ENCODE measurements around the gene ZNF821.
"Not testable (repeated sequence)": the region's sequence is repeated elsewhere in the genome, so short reads cannot be mapped to it uniquely, and the experiment has no call there.

ZNF821 gene

GRCh38 chr16:71851746-71852145, 32.2 kb downstream of the ZNF821 start:
- peaks cover 8% of the 10 kb centered on the region for H3K36me3 ChIP-seq (ENCODE audit: control insufficient read depth, insufficient read depth, low read length)
- no peak overlapping the region for H3K4me3 ChIP-seq (ENCODE audit: low read length)
- H3K9ac ChIP-seq (ENCODE audit: low read length), result no peak overlapping the region
- H3K4me1 ChIP-seq (ENCODE audit: control insufficient read depth, insufficient read depth, low read length), result peaks cover 5% of the 10 kb centered on the region
- no peaks in the 10 kb centered on the region for H3K27me3 ChIP-seq (ENCODE audit: control insufficient read depth, insufficient read depth, low read length)
- no peaks in the 10 kb centered on the region for H3K9me3 ChIP-seq (ENCODE audit: control insufficient read depth, low read length)

DNA sequence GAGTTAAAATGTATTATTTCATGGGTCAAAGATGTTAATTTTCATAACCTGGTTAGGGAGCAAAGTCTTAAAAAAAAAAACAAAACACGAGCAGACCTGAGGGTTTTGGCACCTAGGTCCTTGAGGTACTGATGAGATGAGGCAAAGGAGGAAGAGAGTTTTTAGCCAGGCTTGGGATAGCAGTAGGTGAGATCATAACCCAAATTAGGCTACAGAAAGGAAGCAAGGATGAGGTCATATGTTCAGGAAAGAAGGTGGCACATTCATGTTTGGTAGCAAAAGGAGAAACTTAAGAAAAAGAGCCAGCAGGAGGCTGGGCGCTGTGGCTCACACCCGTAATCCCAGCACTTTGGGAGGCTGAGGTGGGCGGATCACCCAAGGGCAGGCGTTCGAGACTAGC, 35.4 kb downstream of the ZNF821 start:
- Histone ChIP-seq H3K4me1 (ENCODE audit: control insufficient read depth, insufficient read depth, low read length) (peaks cover 13% of the 10 kb centered on the region), H3K27me3 (ENCODE audit: control insufficient read depth, insufficient read depth, low read length) (no peaks in the 10 kb centered on the region), H3K4me3 (ENCODE audit: low read length) (no peak overlapping the region), H3K9me3 (ENCODE audit: control insufficient read depth, low read length) (no peaks in the 10 kb centered on the region), H3K9ac (ENCODE audit: low read length) (no peak overlapping the region), H3K36me3 (ENCODE audit: control insufficient read depth, insufficient read depth, low read length) (peaks cover 8% of the 10 kb centered on the region)

- Histone ChIP-seq H3K4me3 (ENCODE audit: low read length) (peak overlapping the region; percentile 98), H3K27me3 (ENCODE audit: control insufficient read depth, insufficient read depth, low read length) (no peaks in the 10 kb centered on the region), H3K9me3 (ENCODE audit: control insufficient read depth, low read length) (no peaks in the 10 kb centered on the region), H3K4me1 (ENCODE audit: control insufficient read depth, insufficient read depth, low read length) (peaks cover 13% of the 10 kb centered on the region), H3K36me3 (ENCODE audit: control insufficient read depth, insufficient read depth, low read length) (peaks cover 8% of the 10 kb centered on the region), H3K9ac (ENCODE audit: low read length) (peak overlapping the region; percentile 95)
These were observed 36.9 kb downstream of the ZNF821 start for GRCh38 chr16:71847096-71847495.

DNA sequence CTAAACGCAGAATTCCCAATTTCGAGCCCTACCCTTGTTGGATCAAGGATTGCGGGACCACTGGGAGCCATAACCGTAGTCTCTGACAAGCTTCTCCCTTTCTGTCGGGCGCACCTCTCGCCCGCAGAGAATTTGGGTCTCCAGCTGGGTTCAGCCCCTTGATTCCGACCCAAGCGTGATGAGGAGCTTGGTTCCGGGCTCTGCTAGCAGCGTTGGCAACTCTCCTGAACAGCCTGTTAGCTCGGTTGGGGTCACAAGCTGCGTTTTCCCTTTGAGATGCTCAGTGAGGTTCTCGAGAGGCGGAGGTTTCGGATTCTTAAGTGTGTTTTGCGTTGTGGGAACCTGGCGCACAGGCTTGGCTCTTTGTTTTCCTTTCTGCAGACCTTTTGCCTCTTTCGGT, 37.6 kb downstream of the ZNF821 start:
- H3K9ac ChIP-seq (ENCODE audit: low read length), result peak overlapping the region; percentile 95
- H3K36me3 ChIP-seq (ENCODE audit: control insufficient read depth, insufficient read depth, low read length), result peaks cover 4% of the 10 kb centered on the region
- no peaks in the 10 kb centered on the region for H3K27me3 ChIP-seq (ENCODE audit: control insufficient read depth, insufficient read depth, low read length)
- H3K9me3 ChIP-seq (ENCODE audit: control insufficient read depth, low read length), result no peaks in the 10 kb centered on the region
- peaks cover 13% of the 10 kb centered on the region for H3K4me1 ChIP-seq (ENCODE audit: control insufficient read depth, insufficient read depth, low read length)
- peak overlapping the region; percentile 98 for H3K4me3 ChIP-seq (ENCODE audit: low read length)

DNA sequence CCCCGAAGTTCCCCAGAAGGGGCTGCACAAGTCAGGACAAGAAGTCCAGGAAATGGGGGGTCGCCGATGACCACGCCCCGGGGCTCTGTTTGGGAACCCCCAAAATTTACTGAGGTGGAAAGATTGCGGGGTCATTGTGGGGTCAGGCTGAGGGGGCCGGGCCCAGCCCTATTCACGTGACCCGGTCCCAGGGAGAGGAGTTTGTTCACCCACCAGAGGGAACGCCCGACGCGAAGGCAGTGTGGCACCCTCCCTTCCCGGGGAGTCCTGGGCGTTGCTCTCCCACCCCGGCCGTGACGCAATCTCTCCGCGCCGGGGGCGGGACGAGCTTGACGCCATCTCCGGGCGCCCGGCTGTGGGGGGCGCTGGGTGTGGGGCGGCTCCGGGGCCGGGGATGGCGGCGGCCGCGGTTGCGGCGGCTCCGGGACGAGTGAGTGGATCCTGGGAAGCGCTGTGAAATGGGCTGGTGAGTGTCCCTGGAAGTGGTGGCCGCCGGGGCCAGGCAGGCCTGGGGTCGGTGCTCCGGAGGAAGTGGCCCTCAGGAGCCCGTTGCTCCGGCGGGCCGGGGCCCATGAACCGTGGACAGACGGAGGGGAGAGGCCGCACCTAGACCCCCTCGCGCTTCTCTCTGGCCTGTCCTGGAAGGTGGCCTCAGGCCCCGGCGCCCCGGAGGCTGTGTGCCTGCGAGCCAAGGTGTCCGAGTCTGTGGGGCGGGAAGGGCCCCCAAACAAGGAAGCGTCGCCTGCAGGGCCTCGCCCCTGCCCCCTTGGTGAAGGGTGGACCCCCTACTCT, 38.1 kb downstream of the ZNF821 start, which contains the start of gene ATXN1L:
Gene ATXN1L, plus strand, starts transcription at position 338 of the 792 bp plus-strand sequence. CDS start 3,765 bp downstream, outside the sequence.
- Histone ChIP-seq H3K9ac (ENCODE audit: low read length) (peak within 1 kb of the TSS; percentile 95), H3K36me3 (ENCODE audit: control insufficient read depth, insufficient read depth, low read length) (no peaks in the 10 kb centered on the region), H3K4me3 (ENCODE audit: low read length) (peak within 1 kb of the TSS; percentile 98), H3K4me1 (ENCODE audit: control insufficient read depth, insufficient read depth, low read length) (peaks cover 13% of the 10 kb centered on the region), H3K9me3 (ENCODE audit: control insufficient read depth, low read length) (no peaks in the 10 kb centered on the region), H3K27me3 (ENCODE audit: control insufficient read depth, insufficient read depth, low read length) (no peaks in the 10 kb centered on the region)

DNA sequence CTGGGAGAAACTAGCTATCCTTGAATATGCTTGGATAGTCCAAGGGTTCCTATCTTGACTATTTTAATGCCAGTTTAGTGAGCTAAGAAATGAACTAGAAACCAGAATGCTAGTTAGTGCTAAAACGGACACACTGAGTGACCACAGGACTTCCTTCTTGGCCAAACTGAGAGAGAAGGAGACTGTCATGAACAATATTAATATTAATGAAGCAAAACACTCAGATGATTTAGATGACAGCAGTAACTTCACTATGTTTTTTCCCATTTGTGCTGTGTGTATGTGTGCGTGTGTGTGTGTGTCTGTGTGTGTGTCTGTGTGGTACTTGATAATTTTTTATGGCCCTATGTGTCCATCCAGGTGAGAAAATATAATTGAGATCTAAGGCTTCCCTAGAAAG, 40.4 kb downstream of the ZNF821 start:
- Histone ChIP-seq H3K27me3 (ENCODE audit: control insufficient read depth, insufficient read depth, low read length) (no peaks in the 10 kb centered on the region), H3K36me3 (ENCODE audit: control insufficient read depth, insufficient read depth, low read length) (no peaks in the 10 kb centered on the region), H3K4me1 (ENCODE audit: control insufficient read depth, insufficient read depth, low read length) (peaks cover 13% of the 10 kb centered on the region), H3K9ac (ENCODE audit: low read length) (no peak overlapping the region), H3K4me3 (ENCODE audit: low read length) (no peak overlapping the region), H3K9me3 (ENCODE audit: control insufficient read depth, low read length) (no peaks in the 10 kb centered on the region)

DNA sequence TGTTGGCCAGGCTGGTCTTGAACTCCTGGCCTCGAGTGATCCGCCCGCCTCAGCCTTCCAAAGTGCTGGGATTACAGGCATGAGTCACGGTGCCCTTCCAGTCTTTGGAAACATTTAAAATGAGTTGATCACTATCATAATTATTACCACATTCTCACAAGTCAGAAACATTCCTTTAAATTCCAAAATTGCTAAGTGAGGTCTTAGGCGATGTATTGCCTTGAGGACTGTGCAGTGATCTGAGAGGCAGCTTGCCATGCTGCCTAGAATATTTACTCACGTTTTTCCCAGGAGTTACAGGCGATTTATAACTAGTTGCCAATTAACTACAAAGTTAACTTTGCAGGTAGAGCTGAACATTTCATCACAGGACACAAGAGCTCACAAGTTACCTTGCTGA, 43.9 kb downstream of the ZNF821 start:
- Histone ChIP-seq H3K4me3 (ENCODE audit: low read length) (no peak overlapping the region), H3K4me1 (ENCODE audit: control insufficient read depth, insufficient read depth, low read length) (peaks cover 1% of the 10 kb centered on the region), H3K36me3 (ENCODE audit: control insufficient read depth, insufficient read depth, low read length) (no peaks in the 10 kb centered on the region), H3K27me3 (ENCODE audit: control insufficient read depth, insufficient read depth, low read length) (no peaks in the 10 kb centered on the region), H3K9ac (ENCODE audit: low read length) (no peak overlapping the region), H3K9me3 (ENCODE audit: control insufficient read depth, low read length) (no peaks in the 10 kb centered on the region)

- Histone ChIP-seq H3K4me3 (ENCODE audit: low read length) (no peak overlapping the region), H3K4me1 (ENCODE audit: control insufficient read depth, insufficient read depth, low read length) (no peaks in the 10 kb centered on the region), H3K36me3 (ENCODE audit: control insufficient read depth, insufficient read depth, low read length) (no peaks in the 10 kb centered on the region), H3K27me3 (ENCODE audit: control insufficient read depth, insufficient read depth, low read length) (no peaks in the 10 kb centered on the region), H3K9me3 (ENCODE audit: control insufficient read depth, low read length) (no peaks in the 10 kb centered on the region), H3K9ac (ENCODE audit: low read length) (no peak overlapping the region)
These were observed 46.8 kb downstream of the ZNF821 start for GRCh38 chr16:71837150-71837549.

GRCh38 chr16:71834291-71834690, 49.7 kb downstream of the ZNF821 start:
- H3K4me1 ChIP-seq (ENCODE audit: control insufficient read depth, insufficient read depth, low read length), result no peaks in the 10 kb centered on the region
- no peaks in the 10 kb centered on the region for H3K27me3 ChIP-seq (ENCODE audit: control insufficient read depth, insufficient read depth, low read length)
- H3K4me3 ChIP-seq (ENCODE audit: low read length), result no peak overlapping the region
- H3K9ac ChIP-seq (ENCODE audit: low read length), result no peak overlapping the region
- no peaks in the 10 kb centered on the region for H3K9me3 ChIP-seq (ENCODE audit: control insufficient read depth, low read length)
- H3K36me3 ChIP-seq (ENCODE audit: control insufficient read depth, insufficient read depth, low read length), result no peaks in the 10 kb centered on the region

- H3K4me1 ChIP-seq (ENCODE audit: control insufficient read depth, insufficient read depth, low read length); H3K27me3 ChIP-seq (ENCODE audit: control insufficient read depth, insufficient read depth, low read length); H3K9me3 ChIP-seq (ENCODE audit: control insufficient read depth, low read length); H3K36me3 ChIP-seq (ENCODE audit: control insufficient read depth, insufficient read depth, low read length); H3K4me3 ChIP-seq (ENCODE audit: low read length); H3K9ac ChIP-seq (ENCODE audit: low read length): not testable (repeated sequence)
These were observed 51.9 kb downstream of the ZNF821 start for GRCh38 chr16:71832112-71832511.

DNA sequence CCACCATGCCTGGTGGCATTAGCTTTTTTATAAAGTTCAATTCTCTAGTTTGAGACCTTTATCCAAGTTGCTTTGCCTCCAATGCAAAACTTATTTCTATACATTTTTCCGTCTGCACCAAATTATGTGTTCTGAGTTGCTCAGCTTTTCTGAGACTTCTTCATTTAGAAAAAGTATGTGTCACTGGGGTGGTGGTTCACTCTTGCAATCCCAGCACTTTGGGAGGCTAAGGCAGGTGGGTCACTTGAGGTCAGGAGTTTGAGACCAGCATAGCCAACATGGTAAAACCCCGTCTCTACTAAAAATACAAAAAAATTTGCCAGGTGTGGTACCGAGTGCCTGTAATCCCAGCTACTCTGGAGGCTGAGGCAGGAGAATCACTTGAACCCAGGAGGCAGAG, 52.3 kb downstream of the ZNF821 start:
- not testable (repeated sequence) for H3K9me3 ChIP-seq (ENCODE audit: control insufficient read depth, low read length); H3K36me3 ChIP-seq (ENCODE audit: control insufficient read depth, insufficient read depth, low read length); H3K9ac ChIP-seq (ENCODE audit: low read length); H3K27me3 ChIP-seq (ENCODE audit: control insufficient read depth, insufficient read depth, low read length); H3K4me3 ChIP-seq (ENCODE audit: low read length); H3K4me1 ChIP-seq (ENCODE audit: control insufficient read depth, insufficient read depth, low read length)

GRCh38 chr16:71830359-71830758, 53.6 kb downstream of the ZNF821 start:
- Histone ChIP-seq H3K36me3 (ENCODE audit: control insufficient read depth, insufficient read depth, low read length) (no peaks in the 10 kb centered on the region), H3K4me1 (ENCODE audit: control insufficient read depth, insufficient read depth, low read length) (no peaks in the 10 kb centered on the region), H3K4me3 (ENCODE audit: low read length) (no peak overlapping the region), H3K9ac (ENCODE audit: low read length) (no peak overlapping the region), H3K9me3 (ENCODE audit: control insufficient read depth, low read length) (no peaks in the 10 kb centered on the region), H3K27me3 (ENCODE audit: control insufficient read depth, insufficient read depth, low read length) (no peaks in the 10 kb centered on the region)
